ENCODE data around the gene OXNAD1. TPM values are rescaled to one million over a fixed set of nuclear protein-coding genes. Genes with fewer than 3 reads are reported as not detected.

The OXNAD1 gene
- total and polyA plus RNA-seq, 7 donors: 11.3 to 23.1 (median 14.4) TPM

- peaks cover 0 to 49% (median 12%) of the 10 kb centered on the region in 4 donors for H3K36me3 ChIP-seq
- H3K9me3 ChIP-seq: no peaks in the 10 kb centered on the region
- no peak for DNase-seq
- no peak for TF ChIP-seq POLR2AphosphoS5 (IDR thresholded peaks at IDR 0.05)
- TF ChIP-seq CTCF (IDR thresholded peaks at IDR 0.05): no peak
- no peak for TF ChIP-seq EP300 (IDR thresholded peaks at IDR 0.05)
- TF ChIP-seq POLR2A (IDR thresholded peaks at IDR 0.05): no peak
- H3K4me3 ChIP-seq: no peak overlapping the region
- no peaks in the 10 kb centered on the region for H3K27me3 ChIP-seq
- intact Hi-C loops (cut with DNase I): loop anchor here (10.0 kb wide), 1 partner anchor 215 kb away; the partner anchor contains the start of gene RFTN1
- WGBS, 2 donors: 84 to 85% methylated on average over 3 of the region's 3 CpGs
- peaks cover 0 to 14% (median 12%) of the 10 kb centered on the region in 4 donors for H3K4me1 ChIP-seq
- H3K27ac ChIP-seq: no peak overlapping the region
Observed at GRCh38 chr3:16299746-16300145, 34.7 kb downstream of the OXNAD1 start.

GRCh38 chr3:16300307-16300706, 35.3 kb downstream of the OXNAD1 start:
- Histone ChIP-seq H3K27ac (no peak overlapping the region), H3K27me3 (no peaks in the 10 kb centered on the region), H3K4me1 (peaks cover 0 to 14% (median 12%) of the 10 kb centered on the region in 4 donors), H3K4me3 (no peak overlapping the region), H3K9me3 (no peaks in the 10 kb centered on the region), H3K36me3 (peaks cover 0 to 54% (median 10%) of the 10 kb centered on the region in 4 donors)
- 53 to 83% methylated on average over 2 of the region's 2 CpGs for WGBS, 2 donors
- no peak for DNase-seq
- TF ChIP-seq POLR2AphosphoS5 (IDR thresholded peaks at IDR 0.05) (no peak), EP300 (IDR thresholded peaks at IDR 0.05) (no peak), CTCF (IDR thresholded peaks at IDR 0.05) (no peak), POLR2A (IDR thresholded peaks at IDR 0.05) (no peak)
- intact Hi-C loops (cut with DNase I): no loop called here

GRCh38 chr3:16300881-16301359, 35.9 kb downstream of the OXNAD1 start:
- no peak for TF ChIP-seq POLR2AphosphoS5 (IDR thresholded peaks at IDR 0.05)
- no peak for TF ChIP-seq POLR2A (IDR thresholded peaks at IDR 0.05)
- no peak for TF ChIP-seq CTCF (IDR thresholded peaks at IDR 0.05)
- TF ChIP-seq EP300 (IDR thresholded peaks at IDR 0.05): no peak
- Histone ChIP-seq H3K4me1 (peaks cover 0 to 14% (median 12%) of the 10 kb centered on the region in 4 donors), H3K9me3 (no peaks in the 10 kb centered on the region), H3K36me3 (peaks cover 0 to 49% (median 7%) of the 10 kb centered on the region in 4 donors), H3K4me3 (no peak overlapping the region), H3K27me3 (no peaks in the 10 kb centered on the region), H3K27ac (no peak overlapping the region)
- intact Hi-C loops (cut with DNase I): no loop called here
- 68 to 89% methylated on average over 2 of the region's 2 CpGs for WGBS, 2 donors
- no peak for DNase-seq

- Histone ChIP-seq H3K36me3 (peaks cover 0 to 48% (median 7%) of the 10 kb centered on the region in 4 donors), H3K4me3 (no peak overlapping the region), H3K27me3 (no peaks in the 10 kb centered on the region), H3K4me1 (peaks cover 0 to 14% (median 12%) of the 10 kb centered on the region in 4 donors), H3K9me3 (no peaks in the 10 kb centered on the region), H3K27ac (no peak overlapping the region)
- DNase-seq: no peak
- TF ChIP-seq CTCF (IDR thresholded peaks at IDR 0.05) (no peak), POLR2A (IDR thresholded peaks at IDR 0.05) (no peak), EP300 (IDR thresholded peaks at IDR 0.05) (no peak), POLR2AphosphoS5 (IDR thresholded peaks at IDR 0.05) (no peak)
- intact Hi-C loops (cut with DNase I): no loop called here
- WGBS, 2 donors: 52 to 69% methylated on average over 6 of the region's 6 CpGs
Observed at GRCh38 chr3:16301507-16301906, 36.5 kb downstream of the OXNAD1 start.
